Measurements from ENCODE around the gene FRAT1. TPM values are rescaled to one million over a fixed set of nuclear protein-coding genes. Genes with fewer than 3 reads are reported as not detected.
A peak's percentile ranks its signal among the peaks of the same experiment; 100 is the strongest.

Gene FRAT1
- total and polyA plus RNA-seq, 8 donors: 2.4 to 10.8 (median 3.3) TPM

DNA sequence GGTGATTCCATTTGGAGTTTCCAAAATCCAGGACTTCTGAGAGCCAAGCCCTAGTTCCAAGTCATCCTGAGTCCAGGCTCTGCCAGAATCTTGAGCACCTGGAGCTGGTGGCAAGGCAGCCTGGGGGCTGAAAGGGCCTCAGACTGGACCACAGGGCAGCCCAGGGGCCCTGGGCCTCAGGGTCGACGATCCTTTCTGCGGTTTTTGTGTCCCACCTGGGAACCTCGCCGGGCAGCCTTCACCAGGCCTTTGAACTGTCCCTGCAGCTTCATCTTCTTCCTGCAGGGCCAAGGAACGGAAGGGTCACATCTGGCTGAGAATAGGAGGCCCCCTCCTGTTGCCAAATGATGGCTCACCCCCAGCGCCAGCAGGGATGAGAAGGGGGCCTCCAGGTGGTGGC, 37.8 kb downstream of the FRAT1 start:
- intact Hi-C loops (cut with DNase I): no loop called here
- Histone ChIP-seq H3K9me3 (no peaks in the 10 kb centered on the region), H3K4me1 (peaks cover 0 to 55% of the 10 kb centered on the region in 2 donors), H3K36me3 (peaks cover 0 to 62% of the 10 kb centered on the region in 2 donors), H3K27ac (peak overlapping the region in 1 of 2 donors; percentile 93), H3K4me3 (no peak overlapping the region), H3K27me3 (no peaks in the 10 kb centered on the region)
- ATAC-seq: no peak
- TF ChIP-seq CTCF (IDR thresholded peaks at IDR 0.05): no peak
- peak in 1 of 4 donors; percentile 64 for DNase-seq

- Histone ChIP-seq H3K4me1 (peaks cover 0 to 66% of the 10 kb centered on the region in 2 donors), H3K27ac (no peak overlapping the region), H3K9me3 (no peaks in the 10 kb centered on the region), H3K36me3 (peaks cover 0 to 64% of the 10 kb centered on the region in 2 donors), H3K4me3 (no peak overlapping the region), H3K27me3 (no peaks in the 10 kb centered on the region)
- TF ChIP-seq CTCF (IDR thresholded peaks at IDR 0.05): no peak
- intact Hi-C loops (cut with DNase I): no loop called here
- DNase-seq: no peak
- ATAC-seq: no peak
Observed at GRCh38 chr10:97358349-97358748, 39.3 kb downstream of the FRAT1 start.

DNA sequence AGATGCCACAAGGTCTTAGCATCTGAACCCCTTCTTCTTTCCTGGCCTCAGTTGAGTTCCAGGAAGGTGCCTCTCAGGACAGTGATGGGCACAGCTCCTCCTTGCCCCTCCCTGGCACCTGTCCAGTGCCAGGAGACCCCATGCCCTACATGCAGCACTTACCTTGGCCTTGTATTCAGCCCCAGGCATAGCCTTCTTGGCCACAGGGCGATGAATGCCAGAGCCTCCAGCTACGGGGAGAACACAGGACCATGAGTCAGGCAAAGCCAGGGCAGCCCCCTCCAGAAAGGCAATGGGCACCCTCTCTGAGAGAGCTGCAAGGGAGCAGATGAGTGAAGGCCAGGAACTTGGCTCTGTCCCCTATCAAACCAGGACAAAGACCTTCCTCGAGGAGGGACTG, 39.7 kb downstream of the FRAT1 start:
- Histone ChIP-seq H3K4me3 (no peak overlapping the region), H3K36me3 (peaks cover 0 to 68% of the 10 kb centered on the region in 2 donors), H3K27me3 (no peaks in the 10 kb centered on the region), H3K4me1 (peaks cover 0 to 66% of the 10 kb centered on the region in 2 donors), H3K9me3 (no peaks in the 10 kb centered on the region), H3K27ac (no peak overlapping the region)
- ATAC-seq (no peak), DNase-seq (no peak)
- intact Hi-C loops (cut with DNase I): no loop called here
- no peak for TF ChIP-seq CTCF (IDR thresholded peaks at IDR 0.05)

DNA sequence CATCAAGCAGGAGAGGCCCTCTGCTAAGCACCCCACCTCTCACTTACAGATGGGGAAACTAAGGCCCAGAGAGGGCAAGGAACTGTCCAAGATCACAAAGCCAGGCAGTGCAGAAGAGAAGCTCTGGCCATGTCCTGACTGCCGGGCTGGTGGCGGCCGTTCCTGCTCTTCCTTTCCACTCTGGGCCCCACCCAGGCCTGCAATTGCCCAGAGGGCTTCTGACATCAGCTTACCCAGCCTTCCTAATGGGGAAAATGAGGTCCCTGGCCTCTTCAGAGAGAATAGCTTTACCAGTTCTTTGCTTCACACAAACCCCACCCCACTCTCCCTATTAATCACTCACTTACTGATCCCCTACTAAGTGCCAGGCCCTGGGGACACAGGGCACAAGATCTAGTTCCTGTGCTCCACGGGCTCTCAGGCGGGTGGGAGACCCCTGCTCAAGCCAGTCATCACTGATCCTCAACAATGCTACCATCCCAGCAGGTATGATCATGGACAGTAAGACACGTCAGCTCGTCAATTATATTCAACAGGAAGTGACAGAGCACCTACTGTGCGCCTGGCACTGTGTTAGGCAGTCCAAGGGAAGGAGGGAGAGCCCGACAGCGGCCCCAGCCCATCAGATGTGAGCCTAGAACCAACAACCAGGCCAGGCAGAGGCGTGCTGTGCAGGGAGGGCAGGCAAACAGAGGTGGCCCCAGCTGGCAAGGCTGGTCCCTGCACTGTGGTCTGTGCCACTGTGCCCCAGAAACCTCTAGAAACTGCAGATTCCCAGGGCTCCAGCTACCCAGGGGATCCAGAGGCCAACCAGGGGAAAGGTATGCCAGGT, 41.9 kb downstream of the FRAT1 start:
- intact Hi-C loops (cut with DNase I): no loop called here
- TF ChIP-seq CTCF (IDR thresholded peaks at IDR 0.05): no peak
- ATAC-seq (no peak), DNase-seq (peak in 1 of 4 donors; percentile 53)
- Histone ChIP-seq H3K27me3 (no peaks in the 10 kb centered on the region), H3K9me3 (no peaks in the 10 kb centered on the region), H3K4me3 (no peak overlapping the region), H3K4me1 (peaks cover 0 to 69% of the 10 kb centered on the region in 2 donors), H3K27ac (no peak overlapping the region), H3K36me3 (peaks cover 0 to 89% of the 10 kb centered on the region in 2 donors)

DNA sequence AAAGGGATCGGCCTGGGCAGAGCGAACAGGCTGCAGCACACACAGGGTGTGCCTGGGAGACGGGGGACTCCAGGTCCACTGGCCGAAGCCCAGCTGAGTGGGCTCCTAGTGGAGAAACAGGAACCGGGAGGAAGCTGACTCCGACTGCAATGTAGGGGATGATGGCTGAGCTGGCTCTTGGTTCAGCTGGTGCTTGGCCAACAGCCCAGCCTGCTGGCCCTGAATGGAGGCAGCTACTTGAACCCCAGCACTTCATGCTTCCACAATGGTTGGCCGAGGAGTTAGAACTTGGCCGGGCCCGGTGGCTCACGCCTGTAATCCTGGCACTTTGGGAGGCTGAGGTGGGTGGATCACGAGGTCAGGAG, 42.4 kb downstream of the FRAT1 start:
- H3K36me3 ChIP-seq: peaks cover 0 to 89% of the 10 kb centered on the region in 2 donors
- TF ChIP-seq CTCF (IDR thresholded peaks at IDR 0.05): no peak
- no peak overlapping the region for H3K27ac ChIP-seq
- intact Hi-C loops (cut with DNase I): no loop called here
- H3K27me3 ChIP-seq: no peaks in the 10 kb centered on the region
- no peaks in the 10 kb centered on the region for H3K9me3 ChIP-seq
- no peak for ATAC-seq
- peaks cover 0 to 69% of the 10 kb centered on the region in 2 donors for H3K4me1 ChIP-seq
- DNase-seq: peak in 1 of 4 donors; percentile 65
- H3K4me3 ChIP-seq: no peak overlapping the region
